HG02759 (cell line): ENCODE data around the gene TAL2.

Source experiments
- ATAC-seq: cut with Tn5 transposase; IDR thresholded peaks from one replicate; pipeline ENCODE4 v1.9.1; 2021; ENCODE audit warnings: mild to moderate bottlenecking, moderate library complexity; ENCODE audit not compliant: unreplicated experiment

Gene TAL2

DNA sequence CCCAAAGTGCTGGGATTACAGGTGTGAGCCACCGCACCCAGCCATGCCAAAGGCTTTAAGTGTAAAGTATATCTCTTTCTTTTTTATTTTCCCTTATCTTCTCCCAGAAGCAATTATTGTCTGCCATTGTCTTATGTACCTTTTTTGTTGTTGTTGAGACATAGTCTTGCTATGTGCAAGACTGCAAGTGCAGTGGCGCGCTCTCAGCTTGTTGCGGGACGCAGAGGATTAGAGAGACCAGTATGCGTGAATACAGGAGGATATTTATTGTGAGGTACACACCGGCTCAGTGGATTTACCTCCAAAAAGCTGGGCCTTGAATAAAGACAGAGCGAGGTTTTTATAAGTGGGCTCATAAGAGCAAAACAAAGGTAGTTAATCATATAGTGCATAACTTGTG lies 43.9 kb downstream of the TAL2 start:
- ATAC-seq, result no peak

DNA sequence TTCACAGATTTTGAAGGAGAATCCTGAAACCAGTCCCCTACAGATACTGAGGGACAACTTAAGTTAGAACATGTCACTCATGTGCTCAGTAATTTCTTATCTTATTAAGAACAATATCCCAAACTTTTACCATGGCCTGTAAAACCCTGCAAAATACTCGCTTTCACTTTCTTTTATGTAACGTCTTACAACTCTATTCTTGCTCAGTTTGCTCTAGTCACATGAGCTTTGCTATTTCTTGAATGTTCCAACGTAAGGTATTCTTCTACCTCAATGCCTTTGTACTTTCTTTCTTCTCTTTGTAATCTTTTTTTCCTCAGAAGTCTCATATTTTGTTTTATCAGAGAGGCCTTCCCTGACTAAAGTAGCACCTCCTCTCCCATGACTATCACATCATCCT lies 46.1 kb downstream of the TAL2 start:
- peak; percentile 62 for ATAC-seq

DNA sequence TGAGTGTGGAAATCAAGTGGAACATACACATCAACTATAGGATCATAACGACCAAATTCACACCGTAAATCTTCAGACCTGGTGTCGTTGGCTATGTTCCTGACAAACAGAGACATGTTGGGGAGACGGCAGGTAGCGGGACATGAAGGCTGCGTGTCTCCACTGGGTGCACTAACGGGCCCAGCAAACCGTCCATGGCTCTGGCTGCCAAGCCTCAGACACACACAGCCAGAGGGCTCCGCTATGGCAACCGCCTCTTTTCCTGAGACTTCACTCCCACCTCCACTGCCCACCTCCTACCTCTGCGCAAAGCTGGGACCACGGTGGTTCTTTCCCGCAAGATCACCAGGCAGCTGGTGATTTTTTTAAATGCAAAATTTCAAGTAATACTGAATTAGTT lies 48.4 kb downstream of the TAL2 start:
- no peak for ATAC-seq

GRCh38 chr9:105711867-105712266 lies 49.6 kb downstream of the TAL2 start:
- ATAC-seq, result no peak

- ATAC-seq, result no peak
These were observed 50.0 kb downstream of the TAL2 start for GRCh38 chr9:105712297-105712696.
